ENCODE data around the gene TMEM163.

TMEM163 gene

DNA sequence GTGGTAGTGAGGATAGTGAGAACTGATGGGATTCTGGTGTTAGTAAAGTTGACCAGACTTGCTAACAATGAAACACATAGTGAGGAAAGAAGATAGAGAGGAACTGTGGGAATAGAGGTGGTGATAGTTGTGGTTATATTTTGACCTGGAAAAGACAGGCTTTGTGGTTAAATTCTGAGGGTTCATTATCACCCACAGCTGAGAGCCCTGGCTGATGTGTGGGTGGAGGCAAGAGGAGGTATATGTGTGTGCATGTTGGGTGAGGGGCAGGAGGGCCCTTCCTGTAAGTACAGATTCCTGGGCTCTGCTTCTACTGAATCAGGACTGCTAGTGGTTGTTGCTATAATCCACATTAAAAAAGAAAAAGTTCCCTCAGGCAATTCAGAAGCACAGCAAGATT lies 26.2 kb upstream of the TMEM163 start:
- Histone ChIP-seq H3K27ac (ENCODE audit: low read depth in 2 of 2, low read length in 2 of 2) (no peak overlapping the region), H3K27me3 (ENCODE audit: control insufficient read depth in 2 of 2, insufficient read depth in 2 of 2, low read length in 2 of 2) (no peaks in the 10 kb centered on the region), H3K9me3 (ENCODE audit: control insufficient read depth in 2 of 2, low read length in 2 of 2) (no peaks in the 10 kb centered on the region), H3K9ac (ENCODE audit: low read depth in 1 of 2, low read length in 2 of 2) (no peak overlapping the region), H3K4me3 (ENCODE audit: low read length in 2 of 2) (no peak overlapping the region), H3K36me3 (ENCODE audit: control insufficient read depth in 2 of 2, insufficient read depth in 2 of 2, low read length in 2 of 2) (no peaks in the 10 kb centered on the region), H3K4me1 (ENCODE audit: control insufficient read depth in 2 of 2, insufficient read depth in 2 of 2, low read length in 2 of 2) (no peaks in the 10 kb centered on the region)

DNA sequence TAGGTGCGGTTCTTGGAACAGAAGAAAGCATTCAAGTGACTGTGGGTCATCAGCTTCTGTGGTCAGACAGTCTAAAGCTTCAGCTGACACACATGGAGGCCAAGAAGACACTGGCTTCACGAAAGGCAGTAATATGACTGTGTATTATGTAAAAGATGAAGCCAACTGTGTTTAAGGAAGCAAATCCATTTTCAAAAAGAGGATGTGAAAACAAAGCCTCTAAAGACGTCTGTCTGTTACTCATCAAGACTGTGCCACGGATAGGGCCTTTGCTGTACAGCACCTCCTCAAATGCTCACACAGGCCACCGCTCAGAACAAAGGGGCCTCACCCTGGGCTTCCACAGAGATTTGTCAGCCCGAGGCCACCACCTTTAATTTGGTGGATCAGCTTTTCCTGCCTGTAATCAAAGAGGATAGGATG lies 21.1 kb upstream of the TMEM163 start:
- Histone ChIP-seq H3K36me3 (ENCODE audit: control insufficient read depth in 2 of 2, insufficient read depth in 2 of 2, low read length in 2 of 2) (no peaks in the 10 kb centered on the region), H3K9ac (ENCODE audit: low read depth in 1 of 2, low read length in 2 of 2) (no peak overlapping the region), H3K27ac (ENCODE audit: low read depth in 2 of 2, low read length in 2 of 2) (peak overlapping the region; percentile 12 to 44), H3K4me1 (ENCODE audit: control insufficient read depth in 2 of 2, insufficient read depth in 2 of 2, low read length in 2 of 2) (no peaks in the 10 kb centered on the region), H3K4me3 (ENCODE audit: low read length in 2 of 2) (no peak overlapping the region), H3K27me3 (ENCODE audit: control insufficient read depth in 2 of 2, insufficient read depth in 2 of 2, low read length in 2 of 2) (no peaks in the 10 kb centered on the region), H3K9me3 (ENCODE audit: control insufficient read depth in 2 of 2, low read length in 2 of 2) (no peaks in the 10 kb centered on the region)

DNA sequence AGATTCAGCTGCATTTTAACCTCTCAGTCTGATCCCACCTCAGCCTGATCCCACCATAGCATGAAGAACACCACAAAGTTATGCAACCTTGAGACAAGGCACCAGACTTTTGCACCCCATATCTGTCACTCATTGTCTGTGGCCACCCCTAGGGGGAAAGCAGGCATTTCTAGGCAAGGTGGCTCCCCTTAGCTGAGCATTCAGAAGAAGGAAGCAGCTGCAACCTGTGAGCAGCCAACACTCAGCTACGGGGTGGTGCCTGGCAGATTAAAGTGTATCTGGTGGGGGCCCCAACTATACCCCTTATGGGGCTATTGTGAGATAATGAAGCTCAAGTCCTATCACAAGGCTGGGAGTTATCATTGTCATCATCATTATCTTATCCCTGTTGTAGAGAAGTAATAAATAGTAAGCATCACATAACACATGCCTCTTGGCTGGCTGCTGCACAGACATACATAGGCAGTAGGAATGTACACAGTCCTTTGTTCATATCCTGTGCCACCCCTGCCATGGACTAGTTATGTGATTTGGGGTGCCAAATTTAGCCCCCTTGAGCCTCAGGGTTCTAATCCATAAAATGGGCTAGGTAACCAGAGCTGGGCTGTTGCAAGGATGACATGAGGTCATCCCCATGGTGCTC lies 20.6 kb upstream of the TMEM163 start:
- H3K4me1 ChIP-seq (ENCODE audit: control insufficient read depth in 2 of 2, insufficient read depth in 2 of 2, low read length in 2 of 2), result no peaks in the 10 kb centered on the region
- H3K4me3 ChIP-seq (ENCODE audit: low read length in 2 of 2), result no peak overlapping the region
- H3K9ac ChIP-seq (ENCODE audit: low read depth in 1 of 2, low read length in 2 of 2), result no peak overlapping the region
- no peaks in the 10 kb centered on the region for H3K27me3 ChIP-seq (ENCODE audit: control insufficient read depth in 2 of 2, insufficient read depth in 2 of 2, low read length in 2 of 2)
- H3K36me3 ChIP-seq (ENCODE audit: control insufficient read depth in 2 of 2, insufficient read depth in 2 of 2, low read length in 2 of 2), result no peaks in the 10 kb centered on the region
- H3K9me3 ChIP-seq (ENCODE audit: control insufficient read depth in 2 of 2, low read length in 2 of 2), result no peaks in the 10 kb centered on the region
- H3K27ac ChIP-seq (ENCODE audit: low read depth in 2 of 2, low read length in 2 of 2), result peak overlapping the region in 1 of 2 donors; percentile 44

GRCh38 chr2:134738141-134738870 lies 19.5 kb upstream of the TMEM163 start:
- H3K27me3 ChIP-seq (ENCODE audit: control insufficient read depth in 2 of 2, insufficient read depth in 2 of 2, low read length in 2 of 2), result no peaks in the 10 kb centered on the region
- H3K4me3 ChIP-seq (ENCODE audit: low read length in 2 of 2), result no peak overlapping the region
- no peaks in the 10 kb centered on the region for H3K4me1 ChIP-seq (ENCODE audit: control insufficient read depth in 2 of 2, insufficient read depth in 2 of 2, low read length in 2 of 2)
- no peaks in the 10 kb centered on the region for H3K36me3 ChIP-seq (ENCODE audit: control insufficient read depth in 2 of 2, insufficient read depth in 2 of 2, low read length in 2 of 2)
- no peak overlapping the region for H3K27ac ChIP-seq (ENCODE audit: low read depth in 2 of 2, low read length in 2 of 2)
- H3K9ac ChIP-seq (ENCODE audit: low read depth in 1 of 2, low read length in 2 of 2), result no peak overlapping the region
- no peaks in the 10 kb centered on the region for H3K9me3 ChIP-seq (ENCODE audit: control insufficient read depth in 2 of 2, low read length in 2 of 2)

GRCh38 chr2:134737671-134738070 lies 18.9 kb upstream of the TMEM163 start:
- Histone ChIP-seq H3K27ac (ENCODE audit: low read depth in 2 of 2, low read length in 2 of 2) (no peak overlapping the region), H3K9ac (ENCODE audit: low read depth in 1 of 2, low read length in 2 of 2) (no peak overlapping the region), H3K4me1 (ENCODE audit: control insufficient read depth in 2 of 2, insufficient read depth in 2 of 2, low read length in 2 of 2) (no peaks in the 10 kb centered on the region), H3K4me3 (ENCODE audit: low read length in 2 of 2) (no peak overlapping the region), H3K36me3 (ENCODE audit: control insufficient read depth in 2 of 2, insufficient read depth in 2 of 2, low read length in 2 of 2) (no peaks in the 10 kb centered on the region), H3K9me3 (ENCODE audit: control insufficient read depth in 2 of 2, low read length in 2 of 2) (no peaks in the 10 kb centered on the region), H3K27me3 (ENCODE audit: control insufficient read depth in 2 of 2, insufficient read depth in 2 of 2, low read length in 2 of 2) (no peaks in the 10 kb centered on the region)

GRCh38 chr2:134736167-134736880 lies 17.5 kb upstream of the TMEM163 start:
- H3K27ac ChIP-seq (ENCODE audit: low read depth in 2 of 2, low read length in 2 of 2), result no peak overlapping the region
- no peak overlapping the region for H3K4me3 ChIP-seq (ENCODE audit: low read length in 2 of 2)
- no peak overlapping the region for H3K9ac ChIP-seq (ENCODE audit: low read depth in 1 of 2, low read length in 2 of 2)
- H3K9me3 ChIP-seq (ENCODE audit: control insufficient read depth in 2 of 2, low read length in 2 of 2), result no peaks in the 10 kb centered on the region
- H3K4me1 ChIP-seq (ENCODE audit: control insufficient read depth in 2 of 2, insufficient read depth in 2 of 2, low read length in 2 of 2), result no peaks in the 10 kb centered on the region
- H3K27me3 ChIP-seq (ENCODE audit: control insufficient read depth in 2 of 2, insufficient read depth in 2 of 2, low read length in 2 of 2), result no peaks in the 10 kb centered on the region
- no peaks in the 10 kb centered on the region for H3K36me3 ChIP-seq (ENCODE audit: control insufficient read depth in 2 of 2, insufficient read depth in 2 of 2, low read length in 2 of 2)

DNA sequence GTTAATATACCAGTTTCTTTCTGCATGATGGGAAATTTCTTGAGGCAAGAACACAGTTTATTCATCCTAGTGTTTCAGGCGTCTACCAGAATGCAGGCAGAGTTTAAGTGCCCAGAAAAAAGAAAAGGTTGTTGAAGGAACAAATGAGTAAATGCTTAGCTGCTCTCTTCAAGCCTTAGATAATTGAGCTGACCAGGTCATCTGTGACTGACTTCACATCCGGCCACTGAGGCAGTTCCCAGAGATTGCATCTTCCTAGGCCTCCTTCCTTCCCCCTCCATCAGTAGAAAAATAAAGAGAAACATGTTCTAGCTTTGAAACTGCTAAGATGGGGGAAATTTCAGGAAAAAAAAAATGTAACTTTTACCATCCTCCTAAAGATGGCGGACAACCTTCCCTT lies 9.4 kb upstream of the TMEM163 start:
- no peak overlapping the region for H3K9ac ChIP-seq (ENCODE audit: low read depth in 1 of 2, low read length in 2 of 2)
- no peak overlapping the region for H3K27ac ChIP-seq (ENCODE audit: low read depth in 2 of 2, low read length in 2 of 2)
- no peaks in the 10 kb centered on the region for H3K4me1 ChIP-seq (ENCODE audit: control insufficient read depth in 2 of 2, insufficient read depth in 2 of 2, low read length in 2 of 2)
- H3K4me3 ChIP-seq (ENCODE audit: low read length in 2 of 2), result no peak overlapping the region
- H3K9me3 ChIP-seq (ENCODE audit: control insufficient read depth in 2 of 2, low read length in 2 of 2), result no peaks in the 10 kb centered on the region
- H3K27me3 ChIP-seq (ENCODE audit: control insufficient read depth in 2 of 2, insufficient read depth in 2 of 2, low read length in 2 of 2), result no peaks in the 10 kb centered on the region
- H3K36me3 ChIP-seq (ENCODE audit: control insufficient read depth in 2 of 2, insufficient read depth in 2 of 2, low read length in 2 of 2), result no peaks in the 10 kb centered on the region

DNA sequence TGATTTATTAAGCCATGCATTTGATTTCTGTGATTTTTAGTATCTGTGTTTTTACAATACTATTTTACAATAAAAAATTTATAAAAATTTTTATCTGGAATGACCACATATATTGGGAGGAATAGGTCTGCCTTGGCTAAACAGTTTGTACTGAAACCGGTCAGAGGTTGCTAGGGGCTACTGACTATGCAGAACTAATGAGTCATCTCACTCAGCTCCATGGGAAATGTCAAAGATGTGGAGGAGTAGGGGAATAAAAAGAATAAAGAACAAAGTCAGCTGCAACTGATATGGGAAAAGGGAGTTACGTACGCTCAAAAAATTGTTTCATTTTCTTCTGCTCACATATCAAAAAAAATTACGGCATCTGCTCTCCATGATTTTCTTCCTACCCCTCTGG lies 8.6 kb upstream of the TMEM163 start:
- Histone ChIP-seq H3K9me3 (ENCODE audit: control insufficient read depth in 2 of 2, low read length in 2 of 2) (no peaks in the 10 kb centered on the region), H3K4me3 (ENCODE audit: low read length in 2 of 2) (no peak overlapping the region), H3K27me3 (ENCODE audit: control insufficient read depth in 2 of 2, insufficient read depth in 2 of 2, low read length in 2 of 2) (no peaks in the 10 kb centered on the region), H3K9ac (ENCODE audit: low read depth in 1 of 2, low read length in 2 of 2) (no peak overlapping the region), H3K27ac (ENCODE audit: low read depth in 2 of 2, low read length in 2 of 2) (no peak overlapping the region), H3K36me3 (ENCODE audit: control insufficient read depth in 2 of 2, insufficient read depth in 2 of 2, low read length in 2 of 2) (no peaks in the 10 kb centered on the region), H3K4me1 (ENCODE audit: control insufficient read depth in 2 of 2, insufficient read depth in 2 of 2, low read length in 2 of 2) (no peaks in the 10 kb centered on the region)

- Histone ChIP-seq H3K27ac (ENCODE audit: low read depth in 2 of 2, low read length in 2 of 2) (no peak overlapping the region), H3K4me1 (ENCODE audit: control insufficient read depth in 2 of 2, insufficient read depth in 2 of 2, low read length in 2 of 2) (no peaks in the 10 kb centered on the region), H3K4me3 (ENCODE audit: low read length in 2 of 2) (no peak overlapping the region), H3K9ac (ENCODE audit: low read depth in 1 of 2, low read length in 2 of 2) (no peak overlapping the region), H3K36me3 (ENCODE audit: control insufficient read depth in 2 of 2, insufficient read depth in 2 of 2, low read length in 2 of 2) (no peaks in the 10 kb centered on the region), H3K9me3 (ENCODE audit: control insufficient read depth in 2 of 2, low read length in 2 of 2) (no peaks in the 10 kb centered on the region), H3K27me3 (ENCODE audit: control insufficient read depth in 2 of 2, insufficient read depth in 2 of 2, low read length in 2 of 2) (peaks cover under 1 to 3% of the 10 kb centered on the region in 2 donors)
These were observed 7.8 kb upstream of the TMEM163 start for GRCh38 chr2:134726645-134727044.

- no peak overlapping the region for H3K27ac ChIP-seq (ENCODE audit: low read depth in 2 of 2, low read length in 2 of 2)
- no peak overlapping the region for H3K9ac ChIP-seq (ENCODE audit: low read depth in 1 of 2, low read length in 2 of 2)
- no peaks in the 10 kb centered on the region for H3K9me3 ChIP-seq (ENCODE audit: control insufficient read depth in 2 of 2, low read length in 2 of 2)
- H3K4me1 ChIP-seq (ENCODE audit: control insufficient read depth in 2 of 2, insufficient read depth in 2 of 2, low read length in 2 of 2), result no peaks in the 10 kb centered on the region
- H3K4me3 ChIP-seq (ENCODE audit: low read length in 2 of 2), result no peak overlapping the region
- H3K27me3 ChIP-seq (ENCODE audit: control insufficient read depth in 2 of 2, insufficient read depth in 2 of 2, low read length in 2 of 2), result peaks cover 5 to 6% of the 10 kb centered on the region in 2 donors
- H3K36me3 ChIP-seq (ENCODE audit: control insufficient read depth in 2 of 2, insufficient read depth in 2 of 2, low read length in 2 of 2), result no peaks in the 10 kb centered on the region
These were observed 7.1 kb upstream of the TMEM163 start for GRCh38 chr2:134725876-134726275.
